Measurements from ENCODE around the gene GPR21. TPM values are rescaled to one million over a fixed set of nuclear protein-coding genes. Genes with fewer than 3 reads are reported as not detected.

GPR21 gene, protein sequence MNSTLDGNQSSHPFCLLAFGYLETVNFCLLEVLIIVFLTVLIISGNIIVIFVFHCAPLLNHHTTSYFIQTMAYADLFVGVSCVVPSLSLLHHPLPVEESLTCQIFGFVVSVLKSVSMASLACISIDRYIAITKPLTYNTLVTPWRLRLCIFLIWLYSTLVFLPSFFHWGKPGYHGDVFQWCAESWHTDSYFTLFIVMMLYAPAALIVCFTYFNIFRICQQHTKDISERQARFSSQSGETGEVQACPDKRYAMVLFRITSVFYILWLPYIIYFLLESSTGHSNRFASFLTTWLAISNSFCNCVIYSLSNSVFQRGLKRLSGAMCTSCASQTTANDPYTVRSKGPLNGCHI
- 0.55 TPM for total RNA-seq

- DNase-seq (ENCODE audit: low spot score) = no peak
- no peak for ATAC-seq
These were observed at the start of gene GPR21 for GRCh38 chr9:123033352-123033751. Gene GPR21, plus strand, starts transcription at chr9:123033667. Its CDS starts 900 bp downstream, at chr9:123034567.

GRCh38 chr9:122986010-122986409 is 47.5 kb upstream of the GPR21 start:
- ATAC-seq (no peak), DNase-seq (ENCODE audit: low spot score) (no peak)

DNA sequence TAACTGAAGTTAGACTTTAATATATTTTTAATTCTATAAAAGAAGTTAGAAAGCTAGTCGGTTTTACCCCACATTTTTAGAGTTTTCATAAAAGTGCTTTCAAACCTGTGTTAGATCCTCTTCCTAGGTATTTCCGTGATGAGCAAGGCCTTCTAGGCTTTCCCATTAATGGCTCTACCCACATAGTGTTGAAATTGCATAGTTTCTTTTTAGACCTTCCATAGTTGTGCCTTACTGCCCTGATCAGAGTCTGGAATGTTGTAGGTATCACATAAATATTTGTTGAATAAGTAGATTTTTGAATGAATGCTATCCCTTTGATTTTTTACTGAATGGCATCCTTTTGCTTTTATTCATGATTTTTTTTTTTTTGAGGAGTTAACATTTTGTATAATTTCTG is 45.3 kb upstream of the GPR21 start:
- ATAC-seq (no peak), DNase-seq (ENCODE audit: low spot score) (no peak)

GRCh38 chr9:122988920-122989621 is 44.4 kb upstream of the GPR21 start:
- no peak for ATAC-seq
- no peak for DNase-seq (ENCODE audit: low spot score)

DNA sequence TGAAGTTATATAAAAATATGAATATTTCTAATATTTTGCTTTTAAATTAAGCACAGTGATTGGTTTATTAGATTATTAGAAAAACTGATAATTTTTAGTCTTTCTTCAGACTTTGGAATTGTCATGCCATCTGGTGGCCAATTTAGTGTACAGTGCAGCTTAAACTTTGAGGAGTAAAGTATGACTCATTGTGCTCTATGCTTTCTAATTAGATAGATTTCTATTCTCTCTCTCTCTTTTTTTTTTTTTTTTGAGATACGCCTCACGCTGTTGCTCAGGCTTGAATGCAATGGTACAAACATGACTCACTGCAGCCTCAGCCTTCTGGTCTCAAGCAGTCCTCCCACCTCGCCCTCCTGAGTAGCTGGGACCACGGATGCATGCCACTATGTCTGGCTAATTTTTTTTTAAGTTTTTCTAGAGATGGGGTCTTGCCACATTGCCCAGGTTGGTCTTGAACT is 42.1 kb upstream of the GPR21 start:
- ATAC-seq (peak; percentile 79), DNase-seq (ENCODE audit: low spot score) (no peak)

GRCh38 chr9:122996586-122996985 is 36.9 kb upstream of the GPR21 start:
- no peak for DNase-seq (ENCODE audit: low spot score)
- no peak for ATAC-seq

GRCh38 chr9:122998448-122998847 is 35.0 kb upstream of the GPR21 start:
- ATAC-seq (peak; percentile 85), DNase-seq (ENCODE audit: low spot score) (no peak)

DNA sequence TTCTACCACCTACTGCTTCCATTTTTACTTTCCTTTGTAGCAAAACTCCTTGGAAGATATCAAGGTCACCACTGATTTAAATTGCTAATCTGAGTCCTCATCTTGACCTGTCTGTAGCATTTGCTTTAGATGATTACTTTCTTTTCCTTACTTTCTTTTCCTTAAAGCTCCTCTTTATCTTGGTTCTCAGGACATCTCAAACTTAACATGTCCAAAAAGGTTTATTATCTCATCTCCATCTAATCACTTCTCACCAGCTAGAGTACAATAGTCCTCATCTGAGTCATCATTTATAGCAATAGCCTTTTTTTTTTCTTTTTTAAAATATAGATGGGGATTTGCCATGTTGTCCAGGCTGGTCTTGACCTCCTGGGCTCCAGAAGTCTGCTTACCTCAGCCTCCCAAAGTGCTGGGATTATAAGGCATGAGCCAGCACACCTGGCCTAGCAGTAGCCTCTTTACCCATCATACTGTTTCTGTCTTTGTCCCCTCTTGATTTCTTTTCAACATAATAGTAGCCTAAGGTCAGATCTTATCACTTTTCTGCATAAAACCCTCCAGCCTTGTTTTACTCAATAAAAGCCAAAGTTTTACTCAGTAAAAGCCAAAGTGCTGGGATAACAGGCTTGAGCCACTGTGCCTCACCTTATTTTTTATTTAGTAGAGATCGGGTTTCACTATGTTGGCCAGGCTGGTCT is 32.9 kb upstream of the GPR21 start:
- ATAC-seq = no peak
- DNase-seq (ENCODE audit: low spot score) = no peak

DNA sequence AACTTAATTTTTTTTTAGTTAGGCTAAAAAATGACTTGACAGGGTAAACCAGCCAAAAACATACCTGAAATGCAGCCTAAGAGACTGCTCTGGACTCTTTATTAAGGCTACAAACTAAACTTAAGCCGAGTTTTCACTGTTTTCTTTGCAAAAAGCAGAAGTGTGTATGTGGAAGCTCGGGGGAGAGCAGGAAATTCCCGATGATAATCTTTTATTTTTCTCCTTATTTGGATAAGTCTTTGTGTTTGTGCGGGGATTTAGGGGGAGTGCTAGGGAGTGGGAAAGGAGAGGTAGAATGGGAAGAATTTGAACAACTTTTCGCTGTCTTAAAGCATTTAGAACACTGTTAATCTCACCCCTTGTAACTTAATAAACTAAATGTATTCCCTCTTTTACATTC is 30.7 kb upstream of the GPR21 start:
- DNase-seq (ENCODE audit: low spot score) = no peak
- ATAC-seq = no peak

DNA sequence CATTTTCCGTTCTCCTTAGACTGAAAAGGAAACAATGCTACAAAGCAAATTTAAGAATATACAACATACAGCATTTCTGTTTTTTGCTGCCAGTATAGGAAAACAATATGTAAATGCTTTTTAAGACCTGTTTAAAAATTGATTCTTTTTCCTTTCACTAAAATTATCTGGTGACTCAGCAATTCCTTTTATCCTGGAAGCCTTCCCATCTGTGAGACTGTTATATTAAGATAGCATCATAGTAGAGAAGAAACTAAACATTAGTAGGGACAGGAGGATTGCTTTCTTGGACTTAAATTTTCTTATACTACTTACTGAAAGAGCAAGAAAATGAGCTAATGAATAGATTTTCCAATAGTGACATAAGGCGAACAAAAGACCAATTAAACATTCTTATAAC is 30.0 kb upstream of the GPR21 start:
- no peak for DNase-seq (ENCODE audit: low spot score)
- no peak for ATAC-seq

- ATAC-seq = no peak
- no peak for DNase-seq (ENCODE audit: low spot score)
These were observed 27.5 kb upstream of the GPR21 start for GRCh38 chr9:123005964-123006363.

DNA sequence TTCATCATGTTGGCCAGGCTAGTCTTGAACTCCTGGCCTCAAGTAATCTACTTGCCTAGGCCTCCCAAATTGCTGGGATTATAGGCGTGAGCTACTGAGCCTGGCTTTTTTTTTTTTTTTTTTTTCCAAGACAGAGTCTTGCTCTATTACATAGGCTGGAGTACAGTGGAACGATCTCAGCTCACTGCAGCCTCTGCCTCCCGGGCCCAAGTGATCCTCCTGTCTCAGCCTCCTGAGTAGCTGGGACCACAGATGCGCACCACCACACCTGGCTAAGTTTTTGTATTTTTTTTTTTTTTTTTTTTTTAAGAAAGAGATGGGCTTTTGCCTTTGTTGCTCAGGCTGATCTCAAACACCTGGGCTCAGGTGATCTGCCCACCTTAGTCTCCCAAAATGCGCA is 26.2 kb upstream of the GPR21 start:
- ATAC-seq = no peak
- no peak for DNase-seq (ENCODE audit: low spot score)

GRCh38 chr9:123008909-123009308 is 24.6 kb upstream of the GPR21 start:
- DNase-seq (ENCODE audit: low spot score) = no peak
- ATAC-seq = peak; percentile 7

- DNase-seq (ENCODE audit: low spot score) (no peak), ATAC-seq (no peak)
These were observed 22.1 kb upstream of the GPR21 start for GRCh38 chr9:123011380-123011779.

DNA sequence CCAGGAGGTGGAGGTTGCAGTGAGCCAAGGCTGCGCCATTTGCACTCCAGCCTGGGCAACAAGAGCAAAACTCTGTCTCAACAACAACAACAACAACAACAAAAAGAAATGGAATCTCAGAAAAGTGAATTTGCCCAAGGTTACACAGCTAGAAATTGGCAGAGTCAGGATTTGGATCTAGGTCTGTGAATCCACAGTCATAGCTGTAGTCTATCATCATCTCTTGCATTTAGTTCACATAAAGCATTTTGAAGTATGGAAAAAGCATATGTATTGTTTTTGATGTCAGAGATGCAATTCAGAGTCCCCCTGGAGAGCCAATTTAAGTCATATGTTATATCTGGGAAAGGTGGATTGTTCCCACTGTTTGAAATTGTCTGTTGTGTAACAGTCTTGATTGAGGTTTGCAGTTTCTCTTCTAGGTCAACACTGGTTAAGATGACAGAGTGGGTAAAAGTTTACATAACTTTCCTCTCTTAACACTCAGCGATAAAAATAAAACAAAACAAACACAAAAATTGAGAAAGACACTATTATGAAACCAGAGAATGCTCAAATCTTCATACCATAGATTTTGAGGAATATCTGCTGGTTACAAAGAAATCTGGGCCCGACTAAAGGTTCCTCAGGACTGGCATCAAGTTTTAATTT is 21.5 kb upstream of the GPR21 start:
- ATAC-seq = peak; percentile 81
- no peak for DNase-seq (ENCODE audit: low spot score)

DNA sequence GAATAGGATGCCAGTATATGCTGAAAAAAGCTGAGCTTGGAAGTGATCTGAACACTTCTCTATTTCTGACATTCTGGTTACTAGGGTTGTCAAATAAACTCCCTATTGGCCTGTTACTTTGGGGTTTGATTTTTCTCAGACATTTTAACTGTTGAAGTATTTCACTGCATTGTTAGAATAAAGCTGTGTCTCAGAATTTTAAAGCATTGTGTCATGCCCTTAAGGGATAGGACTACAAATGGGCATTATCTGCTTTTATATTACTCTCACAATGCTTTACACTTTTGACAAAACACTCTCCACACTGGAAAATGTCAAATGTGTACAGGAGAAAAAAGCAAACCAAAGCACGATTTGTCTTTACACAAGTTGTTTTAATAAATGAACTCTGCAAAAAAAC is 16.8 kb upstream of the GPR21 start:
- no peak for ATAC-seq

DNA sequence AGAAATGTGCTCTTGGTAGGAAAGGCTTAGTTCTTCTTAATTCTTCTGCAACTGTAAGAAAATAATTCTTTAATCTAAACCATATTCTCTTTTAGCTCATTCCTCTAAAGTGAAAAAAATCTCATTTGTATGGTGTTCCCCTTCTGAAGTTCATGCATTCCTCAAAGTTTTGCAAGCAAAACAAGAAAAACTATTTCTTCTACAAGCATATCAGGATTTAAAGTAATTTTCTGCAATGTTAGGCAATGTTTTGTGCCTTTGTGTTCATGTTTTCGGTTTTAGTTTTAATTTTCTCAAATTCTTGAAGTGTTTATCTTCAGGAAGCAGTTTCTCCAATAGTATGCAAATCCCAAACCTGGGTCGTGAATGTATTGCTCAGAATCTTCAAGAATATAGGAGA is 12.7 kb upstream of the GPR21 start:
- ATAC-seq = no peak
- no peak for DNase-seq (ENCODE audit: low spot score)

More for the DNA sequence above, 16.8 kb upstream of the GPR21 start:
- no peak for DNase-seq (ENCODE audit: low spot score)

DNA sequence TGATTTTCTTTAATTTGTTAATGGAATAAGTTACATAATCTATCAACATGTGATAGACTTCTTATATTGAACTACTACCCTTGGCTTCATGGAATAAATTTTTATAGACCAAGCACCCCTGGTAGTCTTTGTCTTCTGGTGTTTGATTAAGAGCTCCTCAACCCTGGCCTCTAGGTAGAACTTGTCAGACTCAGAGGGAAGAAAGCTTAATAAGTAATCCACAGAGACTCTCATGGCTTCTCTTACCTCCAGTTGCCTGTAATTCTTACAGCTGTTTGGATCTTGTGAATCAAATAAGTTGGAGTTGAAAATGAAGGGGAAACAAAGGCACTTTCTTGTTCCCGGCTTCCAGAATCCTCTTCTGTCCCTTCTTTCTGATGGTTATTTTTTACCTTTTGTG is 7.0 kb upstream of the GPR21 start:
- ATAC-seq (no peak), DNase-seq (ENCODE audit: low spot score) (no peak)

- DNase-seq (ENCODE audit: low spot score) (no peak), ATAC-seq (no peak)
These were observed 6.0 kb upstream of the GPR21 start for GRCh38 chr9:123027517-123027916.

DNA sequence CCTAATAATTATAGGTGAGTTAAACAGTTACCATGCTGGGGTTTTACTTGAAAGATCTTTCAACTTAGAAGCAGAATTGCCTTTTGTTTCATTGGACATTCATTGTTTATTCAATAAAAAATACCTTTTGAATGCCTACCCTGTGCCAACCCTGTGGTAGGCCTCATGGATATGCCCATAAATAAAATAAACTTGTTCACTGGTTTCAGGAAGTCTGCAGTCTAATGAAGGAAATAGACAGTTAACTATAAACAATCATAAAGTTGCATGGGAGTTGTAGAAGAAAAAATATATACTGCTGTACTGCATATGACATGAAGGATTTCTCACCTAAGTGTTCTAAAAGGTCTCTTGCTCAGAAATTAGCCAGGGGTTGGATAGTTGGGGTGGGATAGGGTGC is 5.3 kb upstream of the GPR21 start:
- DNase-seq (ENCODE audit: low spot score) = no peak
- ATAC-seq = no peak

GRCh38 chr9:123028973-123029372 is 4.5 kb upstream of the GPR21 start:
- no peak for ATAC-seq
- DNase-seq (ENCODE audit: low spot score) = no peak

All from left lobe of liver (tissue), 2 donors.